ENCODE results near the gene PNLDC1.
A peak's percentile ranks its signal among the peaks of the same experiment; 100 is the strongest.
"Not testable (repeated sequence)": the region's sequence is repeated elsewhere in the genome, so short reads cannot be mapped to it uniquely, and the experiment has no call there.

The PNLDC1 gene

DNA sequence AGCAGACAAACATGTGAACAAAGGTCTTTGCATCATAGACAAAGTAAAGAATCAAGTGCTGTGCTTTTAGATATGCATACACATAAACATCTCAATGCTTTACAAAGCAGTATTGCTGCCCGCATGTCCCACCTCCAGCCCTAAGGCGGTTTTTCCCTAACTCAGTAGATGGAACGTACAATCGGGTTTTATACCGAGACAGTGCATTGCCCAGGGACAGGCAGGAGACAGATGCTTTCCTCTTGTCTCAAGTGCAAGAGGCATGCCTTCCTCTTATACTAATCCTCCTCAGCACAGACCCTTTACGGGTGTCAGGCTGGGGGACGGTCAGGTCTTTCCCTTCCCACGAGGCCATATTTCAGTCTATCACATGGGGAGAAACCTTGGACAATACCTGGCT is 5.1 kb upstream of the PNLDC1 start:
- H3K4me1 Mint-ChIP-seq (ENCODE audit: low read depth): peaks cover 20% of the 10 kb centered on the region
- H3K27me3 Mint-ChIP-seq (ENCODE audit: low read depth); H3K27ac Mint-ChIP-seq; DNase-seq (ENCODE audit: low spot score); H3K9me3 Mint-ChIP-seq; H3K4me3 Mint-ChIP-seq: not testable (repeated sequence)
- H3K36me3 Mint-ChIP-seq (ENCODE audit: low read depth): peaks cover 58% of the 10 kb centered on the region

DNA sequence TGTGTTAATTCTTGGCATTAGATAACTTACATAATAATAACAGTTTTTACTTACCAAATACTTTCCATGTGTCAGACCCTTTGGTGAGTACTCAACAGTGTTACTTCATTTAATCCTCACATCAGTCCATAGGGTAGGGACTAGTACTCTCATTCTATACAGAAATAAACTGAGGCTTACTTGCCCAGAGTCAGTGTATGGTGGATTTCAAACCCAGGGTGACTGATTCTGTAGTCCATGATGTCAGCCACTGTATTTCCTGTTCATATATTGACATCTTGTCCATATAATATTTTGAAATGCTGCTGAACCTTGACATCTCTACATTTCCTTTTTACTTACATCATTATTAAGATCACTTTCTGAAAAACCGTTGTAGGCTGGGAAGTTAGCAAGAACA is 2.5 kb upstream of the PNLDC1 start:
- Mint-ChIP-seq H3K27me3 (ENCODE audit: low read depth) (no peaks in the 10 kb centered on the region), H3K36me3 (ENCODE audit: low read depth) (peaks cover 47% of the 10 kb centered on the region), H3K4me1 (ENCODE audit: low read depth) (peaks cover 5% of the 10 kb centered on the region), H3K9me3 (no peaks in the 10 kb centered on the region), H3K4me3 (no peak overlapping the region), H3K27ac (no peak overlapping the region)
- DNase-seq (ENCODE audit: low spot score): no peak

DNA sequence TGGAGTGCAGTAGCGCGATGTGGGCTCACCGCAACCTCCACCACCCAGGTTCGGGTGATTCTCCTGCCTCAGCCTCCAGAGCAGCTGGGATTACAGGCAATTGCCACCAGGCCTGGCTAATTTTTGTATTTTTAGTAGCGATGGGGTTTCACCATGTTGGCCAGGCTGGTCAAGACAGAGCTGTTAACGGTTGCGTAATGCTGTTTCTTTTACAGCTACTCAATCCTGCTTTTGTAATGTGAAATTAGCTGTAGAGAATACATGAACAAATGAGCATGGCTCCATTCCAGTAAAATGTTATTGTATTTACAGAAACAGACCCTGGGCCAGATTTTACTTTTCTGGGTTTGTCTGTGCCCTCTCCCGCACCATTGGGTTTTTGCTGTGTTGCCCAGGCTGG is 1.9 kb downstream of the PNLDC1 start:
- Mint-ChIP-seq H3K4me3 (no peak overlapping the region), H3K9me3 (no peaks in the 10 kb centered on the region), H3K27ac (no peak overlapping the region), H3K27me3 (ENCODE audit: low read depth) (no peaks in the 10 kb centered on the region), H3K4me1 (ENCODE audit: low read depth) (no peaks in the 10 kb centered on the region), H3K36me3 (ENCODE audit: low read depth) (peaks cover 26% of the 10 kb centered on the region)
- no peak for DNase-seq (ENCODE audit: low spot score)

DNA sequence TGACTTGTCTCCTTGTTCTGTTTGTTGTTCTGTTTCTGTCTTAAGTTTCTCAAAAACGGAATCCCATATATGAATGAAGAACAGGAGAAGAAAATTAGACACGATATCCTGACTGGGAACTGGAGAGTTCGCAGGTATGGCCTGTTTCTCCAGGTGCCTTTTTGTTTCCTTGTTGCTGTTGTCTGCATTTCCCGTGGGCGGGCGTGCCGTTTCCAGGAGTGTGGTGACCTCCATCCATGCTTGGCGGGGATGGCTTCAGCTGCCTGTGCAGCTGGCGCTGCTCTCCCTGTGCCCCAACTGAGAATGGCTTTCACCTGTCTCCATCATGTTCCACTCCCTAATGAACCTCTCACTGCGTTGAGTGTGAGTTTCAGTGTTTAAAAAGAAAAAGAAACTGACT is 4.4 kb downstream of the PNLDC1 start:
- Mint-ChIP-seq H3K4me3 (no peak overlapping the region), H3K27me3 (ENCODE audit: low read depth) (no peaks in the 10 kb centered on the region), H3K27ac (no peak overlapping the region)

DNA sequence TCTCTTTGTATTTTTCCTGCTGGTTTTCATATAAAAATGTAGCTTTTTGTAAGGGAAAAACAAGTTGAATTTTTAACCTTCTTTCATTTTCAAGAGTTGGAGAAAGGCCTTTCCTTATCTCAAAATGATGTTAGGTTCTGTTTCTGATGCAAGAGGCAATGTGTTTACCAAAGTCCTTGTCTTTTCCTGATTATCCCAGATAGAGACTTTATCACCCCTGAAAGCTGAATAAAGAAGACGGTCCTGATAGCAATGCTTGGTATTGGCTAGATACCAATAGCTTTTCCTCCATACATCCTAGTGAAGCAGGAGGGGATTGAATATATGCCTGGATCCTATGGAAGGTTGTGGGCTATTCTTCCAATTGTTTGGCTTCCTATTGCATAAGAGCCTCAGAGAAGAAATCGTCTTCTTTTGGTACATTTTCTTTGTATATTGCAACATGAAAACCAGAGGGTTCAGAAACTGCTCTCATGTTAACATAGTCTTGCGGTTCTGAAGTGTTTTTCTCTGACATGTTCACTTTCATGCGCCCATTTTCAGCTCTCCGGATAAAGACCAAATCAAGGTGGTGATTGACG is 5.5 kb downstream of the PNLDC1 start:
- no peak overlapping the region for H3K27ac Mint-ChIP-seq
- H3K9me3 Mint-ChIP-seq: no peaks in the 10 kb centered on the region
- H3K4me1 Mint-ChIP-seq (ENCODE audit: low read depth): no peaks in the 10 kb centered on the region
- H3K27me3 Mint-ChIP-seq (ENCODE audit: low read depth): no peaks in the 10 kb centered on the region
- H3K36me3 Mint-ChIP-seq (ENCODE audit: low read depth): peaks cover 3% of the 10 kb centered on the region
- no peak overlapping the region for H3K4me3 Mint-ChIP-seq
- DNase-seq (ENCODE audit: low spot score): no peak

More for the DNA sequence above, 4.4 kb downstream of the PNLDC1 start:
- Mint-ChIP-seq H3K4me1 (ENCODE audit: low read depth) (no peaks in the 10 kb centered on the region), H3K36me3 (ENCODE audit: low read depth) (peaks cover 7% of the 10 kb centered on the region), H3K9me3 (no peaks in the 10 kb centered on the region)
- no peak for DNase-seq (ENCODE audit: low spot score)

DNA sequence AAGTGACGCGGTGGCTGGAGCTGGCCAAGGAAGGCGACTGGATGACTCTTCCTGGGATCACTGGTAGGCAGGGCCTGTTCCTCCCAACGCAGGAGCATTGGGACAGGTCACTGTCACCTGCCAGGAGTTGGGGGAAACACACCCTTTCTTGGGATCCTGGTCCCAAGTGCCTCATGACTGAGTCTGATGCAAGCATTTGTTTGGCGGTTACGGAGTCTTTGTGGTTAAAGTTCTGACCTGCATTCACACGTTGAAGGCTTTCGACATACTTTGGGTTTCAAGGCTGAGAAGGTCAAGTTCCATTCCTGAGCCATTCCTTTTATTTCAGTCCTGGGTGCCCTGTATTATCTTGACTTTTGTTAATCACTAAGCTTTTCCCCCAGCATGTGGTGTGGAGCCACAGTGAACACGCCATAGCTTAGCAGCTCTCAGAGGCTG is 6.0 kb downstream of the PNLDC1 start:
- Mint-ChIP-seq H3K4me1 (ENCODE audit: low read depth) (no peaks in the 10 kb centered on the region), H3K9me3 (no peaks in the 10 kb centered on the region), H3K36me3 (ENCODE audit: low read depth) (no peaks in the 10 kb centered on the region), H3K27ac (no peak overlapping the region), H3K4me3 (no peak overlapping the region), H3K27me3 (ENCODE audit: low read depth) (no peaks in the 10 kb centered on the region)
- DNase-seq (ENCODE audit: low spot score): no peak

DNA sequence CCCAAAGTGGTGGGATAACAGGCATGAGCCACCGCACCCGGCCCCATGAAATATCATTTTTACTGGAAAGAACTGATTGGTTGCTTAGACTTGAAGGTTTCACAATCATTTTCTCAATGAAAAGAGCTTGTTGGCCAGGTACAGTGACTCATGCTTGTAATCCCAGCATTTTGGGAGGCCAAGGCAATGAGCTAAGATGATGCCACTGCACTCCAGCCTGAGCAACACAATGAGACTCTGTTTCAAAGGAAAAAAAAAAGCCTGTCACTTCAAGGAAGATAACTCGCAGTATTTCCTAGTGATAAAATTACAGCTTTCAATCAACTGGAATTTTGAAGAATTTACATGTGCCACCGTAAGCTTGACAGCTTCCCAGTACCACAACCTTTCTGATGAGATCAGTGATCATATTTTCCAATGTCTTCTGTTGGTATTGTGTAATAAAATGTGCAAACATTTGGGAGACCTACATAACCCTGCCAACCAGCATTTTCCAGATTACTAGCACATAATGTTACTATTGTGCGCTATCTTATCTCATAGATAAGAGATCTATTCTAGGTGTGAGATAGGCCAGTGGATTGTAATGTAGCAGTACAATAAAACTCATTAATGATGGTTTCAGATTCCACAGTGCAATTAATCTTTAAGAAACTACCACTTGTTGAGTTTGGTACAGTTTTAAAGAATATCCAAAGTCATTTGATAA is 7.2 kb downstream of the PNLDC1 start:
- Mint-ChIP-seq H3K4me1 (ENCODE audit: low read depth) (no peaks in the 10 kb centered on the region), H3K9me3 (no peaks in the 10 kb centered on the region), H3K27me3 (ENCODE audit: low read depth) (no peaks in the 10 kb centered on the region), H3K27ac (no peak overlapping the region), H3K4me3 (no peak overlapping the region), H3K36me3 (ENCODE audit: low read depth) (no peaks in the 10 kb centered on the region)
- no peak for DNase-seq (ENCODE audit: low spot score)

DNA sequence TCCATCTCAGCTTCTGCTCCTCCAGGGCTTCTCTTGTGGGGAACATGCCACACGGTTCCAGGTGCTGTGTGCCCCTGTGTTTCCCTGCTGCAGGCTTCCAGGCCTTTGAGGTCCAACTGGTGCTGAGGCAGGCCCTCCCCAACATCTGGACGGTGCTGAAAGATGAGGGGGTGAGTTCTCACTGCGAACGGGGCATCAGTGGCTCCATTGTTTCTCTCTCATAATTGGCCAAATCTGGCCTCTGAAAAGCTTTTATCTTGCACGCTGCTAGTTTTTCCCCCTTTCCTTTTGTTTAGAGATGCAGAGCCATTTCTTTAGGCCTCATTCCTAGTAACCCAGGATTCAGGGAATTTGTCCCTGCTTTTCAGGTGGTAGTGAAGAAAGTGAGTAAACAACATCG is 8.6 kb downstream of the PNLDC1 start:
- no peak overlapping the region for H3K4me3 Mint-ChIP-seq
- no peaks in the 10 kb centered on the region for H3K9me3 Mint-ChIP-seq
- H3K36me3 Mint-ChIP-seq (ENCODE audit: low read depth): no peaks in the 10 kb centered on the region
- no peak for DNase-seq (ENCODE audit: low spot score)
- no peaks in the 10 kb centered on the region for H3K4me1 Mint-ChIP-seq (ENCODE audit: low read depth)
- H3K27ac Mint-ChIP-seq: no peak overlapping the region
- no peaks in the 10 kb centered on the region for H3K27me3 Mint-ChIP-seq (ENCODE audit: low read depth)

DNA sequence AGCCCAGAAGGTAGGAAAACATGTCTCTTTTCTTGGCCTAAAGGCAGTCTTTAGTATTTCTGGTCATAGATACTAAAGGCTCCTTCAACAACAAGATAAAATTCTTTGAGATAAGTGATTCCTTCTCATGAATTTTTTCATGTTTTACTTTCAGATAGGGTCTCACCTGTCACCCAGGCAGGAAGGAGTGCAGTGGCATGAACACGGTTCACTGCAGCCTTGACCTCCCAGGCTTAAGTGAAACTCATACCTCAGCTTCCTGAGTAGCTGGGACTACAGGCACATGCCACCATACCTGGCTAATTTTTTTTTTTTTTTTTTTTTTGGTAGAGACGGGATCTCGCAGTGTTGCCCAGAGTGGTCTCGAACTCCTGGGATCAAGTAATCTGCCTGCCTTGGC is 9.1 kb downstream of the PNLDC1 start:
- Mint-ChIP-seq H3K27ac (no peak overlapping the region), H3K4me3 (no peak overlapping the region), H3K27me3 (ENCODE audit: low read depth) (no peaks in the 10 kb centered on the region), H3K36me3 (ENCODE audit: low read depth) (no peaks in the 10 kb centered on the region), H3K4me1 (ENCODE audit: low read depth) (no peaks in the 10 kb centered on the region), H3K9me3 (no peaks in the 10 kb centered on the region)
- DNase-seq (ENCODE audit: low spot score): no peak

DNA sequence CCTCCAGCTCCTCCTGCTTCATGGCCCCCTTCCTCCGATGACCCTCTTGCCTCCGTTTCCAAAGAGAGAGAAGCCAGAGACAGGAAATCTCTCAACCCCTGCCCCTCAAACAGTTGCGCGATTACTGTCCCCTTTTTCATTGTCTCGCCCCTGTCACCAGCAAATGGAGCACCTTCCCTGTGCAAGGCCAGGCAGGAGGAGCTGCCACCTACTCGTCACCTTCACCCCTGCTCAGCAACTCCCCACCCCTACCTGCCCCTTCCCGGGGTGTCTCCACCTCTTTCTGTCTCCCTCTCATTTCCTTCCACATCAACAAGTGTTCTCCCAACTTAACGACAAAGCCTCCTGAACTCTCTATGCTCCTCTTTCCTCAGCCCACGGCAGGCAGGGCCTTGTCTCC is 13.7 kb downstream of the PNLDC1 start:
- Mint-ChIP-seq H3K27ac (no peak overlapping the region), H3K4me3 (no peak overlapping the region)

DNA sequence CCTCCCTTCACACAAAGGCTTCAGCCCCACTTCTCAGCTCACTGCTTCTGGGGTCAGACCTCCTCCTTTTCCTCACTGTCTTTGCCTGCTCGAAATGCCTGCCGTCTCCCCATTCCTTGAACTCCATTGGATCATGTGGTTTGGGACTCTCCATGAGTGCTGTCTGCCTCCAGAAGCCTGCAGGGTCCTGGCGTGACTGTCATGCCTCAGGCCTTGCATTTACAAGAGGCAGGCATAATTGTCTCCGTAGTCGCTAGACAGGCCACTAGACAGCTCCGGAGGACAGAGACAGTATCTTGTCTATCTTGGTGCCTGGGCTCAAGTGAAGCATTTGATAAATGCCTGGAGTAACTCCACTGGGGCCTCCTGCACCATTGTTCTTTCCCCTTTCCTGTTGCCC is 15.3 kb downstream of the PNLDC1 start:
- H3K4me1 Mint-ChIP-seq (ENCODE audit: low read depth): peaks cover 11% of the 10 kb centered on the region
- H3K27ac Mint-ChIP-seq: no peak overlapping the region
- H3K4me3 Mint-ChIP-seq: no peak overlapping the region
- no peaks in the 10 kb centered on the region for H3K9me3 Mint-ChIP-seq
- no peaks in the 10 kb centered on the region for H3K27me3 Mint-ChIP-seq (ENCODE audit: low read depth)
- H3K36me3 Mint-ChIP-seq (ENCODE audit: low read depth): no peaks in the 10 kb centered on the region
- no peak for DNase-seq (ENCODE audit: low spot score)

More for the DNA sequence above, 13.7 kb downstream of the PNLDC1 start:
- no peaks in the 10 kb centered on the region for H3K9me3 Mint-ChIP-seq
- DNase-seq (ENCODE audit: low spot score): no peak
- H3K4me1 Mint-ChIP-seq (ENCODE audit: low read depth): no peaks in the 10 kb centered on the region
- H3K36me3 Mint-ChIP-seq (ENCODE audit: low read depth): no peaks in the 10 kb centered on the region
- H3K27me3 Mint-ChIP-seq (ENCODE audit: low read depth): no peaks in the 10 kb centered on the region

DNA sequence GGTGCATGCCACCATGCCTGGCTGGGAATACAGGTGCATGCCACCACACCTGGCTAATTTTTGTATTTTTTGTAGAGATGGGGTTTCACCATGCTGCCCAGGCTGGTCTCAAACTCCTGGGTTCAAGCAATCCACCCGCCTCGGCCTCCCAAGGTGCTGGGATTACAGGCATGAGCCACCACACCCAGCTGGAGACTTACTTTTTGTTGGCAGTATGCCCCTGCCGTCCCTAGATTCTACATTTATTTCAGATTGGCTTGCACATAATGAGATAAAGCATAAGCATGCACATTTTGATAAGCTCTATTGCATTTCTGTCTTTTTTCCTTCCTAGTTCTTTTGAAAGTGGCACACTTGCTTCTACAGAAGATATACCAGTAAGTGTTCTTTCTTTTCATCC is 16.7 kb downstream of the PNLDC1 start:
- not testable (repeated sequence) for DNase-seq (ENCODE audit: low spot score); H3K27ac Mint-ChIP-seq; H3K9me3 Mint-ChIP-seq; H3K27me3 Mint-ChIP-seq (ENCODE audit: low read depth); H3K36me3 Mint-ChIP-seq (ENCODE audit: low read depth); H3K4me3 Mint-ChIP-seq
- H3K4me1 Mint-ChIP-seq (ENCODE audit: low read depth): peaks cover 15% of the 10 kb centered on the region

DNA sequence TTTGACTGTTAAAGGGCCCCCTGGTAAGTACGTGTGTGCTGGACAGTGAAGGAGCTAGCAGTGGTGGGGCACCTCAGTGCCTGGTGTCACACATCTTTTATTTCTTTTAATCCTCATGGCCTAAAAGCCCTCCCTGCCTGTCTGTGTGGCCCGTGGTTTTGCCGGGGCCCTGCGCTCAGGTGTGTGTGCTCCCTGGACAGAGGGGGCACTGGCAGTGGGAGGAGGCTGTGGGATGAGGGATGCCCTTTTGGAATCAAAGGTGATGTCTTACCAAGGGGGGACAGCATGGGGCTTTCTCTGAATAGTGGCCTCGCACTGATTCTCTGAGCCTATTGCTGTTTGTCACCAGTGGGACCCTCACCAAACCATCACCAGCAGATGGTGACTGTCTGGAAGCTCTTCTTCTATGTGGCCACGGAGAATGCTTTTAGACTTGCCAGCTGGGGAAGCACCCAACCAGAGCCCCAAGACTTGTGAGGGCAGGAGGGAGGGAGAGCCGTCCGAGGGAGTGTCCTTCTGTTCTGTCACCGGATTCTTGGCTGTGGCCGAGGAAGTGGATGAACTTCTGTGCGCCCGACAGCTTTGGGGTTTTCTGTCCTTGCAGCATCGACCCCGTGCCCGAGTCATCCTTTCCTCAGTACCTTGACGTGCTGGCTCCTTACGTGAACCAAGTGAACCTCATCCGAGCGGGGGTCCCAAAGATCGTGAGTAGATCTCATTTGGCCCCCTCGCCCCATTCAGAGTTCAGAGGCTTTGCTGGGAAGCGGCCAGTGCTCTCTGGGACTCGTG is 18.1 kb downstream of the PNLDC1 start:
- Mint-ChIP-seq H3K27ac (no peak overlapping the region), H3K27me3 (ENCODE audit: low read depth) (no peaks in the 10 kb centered on the region), H3K9me3 (no peaks in the 10 kb centered on the region), H3K4me3 (no peak overlapping the region), H3K4me1 (ENCODE audit: low read depth) (peaks cover 15% of the 10 kb centered on the region), H3K36me3 (ENCODE audit: low read depth) (no peaks in the 10 kb centered on the region)
- DNase-seq (ENCODE audit: low spot score): no peak

DNA sequence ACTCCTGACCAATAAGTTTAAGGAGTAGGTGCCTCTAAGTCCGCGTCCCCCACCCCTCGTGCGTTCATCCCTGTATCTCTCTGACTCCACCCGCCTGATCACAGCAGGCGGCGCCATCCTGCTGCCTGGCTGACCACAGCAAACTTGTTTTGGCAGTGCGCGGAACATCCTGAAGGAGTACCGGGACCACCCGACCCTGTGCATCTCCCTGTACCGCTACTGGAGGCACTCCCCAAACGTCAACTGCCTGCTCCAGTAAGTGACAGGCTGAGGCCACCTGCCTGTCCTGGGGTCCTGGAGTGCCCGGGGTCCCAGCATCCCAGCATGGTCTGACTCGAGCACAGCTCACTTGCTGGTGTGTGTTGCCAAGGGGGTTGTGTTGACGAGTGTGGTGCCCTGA is 19.0 kb downstream of the PNLDC1 start:
- H3K4me3 Mint-ChIP-seq: peak overlapping the region; percentile 77

More for the DNA sequence above, 19.0 kb downstream of the PNLDC1 start:
- Mint-ChIP-seq H3K9me3 (no peaks in the 10 kb centered on the region), H3K4me1 (ENCODE audit: low read depth) (peaks cover 15% of the 10 kb centered on the region), H3K27ac (peak overlapping the region; percentile 91), H3K27me3 (ENCODE audit: low read depth) (no peaks in the 10 kb centered on the region), H3K36me3 (ENCODE audit: low read depth) (no peaks in the 10 kb centered on the region)
- no peak for DNase-seq (ENCODE audit: low spot score)
